ENCODE data around the gene BBLN.

- TF ChIP-seq CTCF (IDR thresholded peaks at IDR 0.05) (no peak), POLR2A (IDR thresholded peaks at IDR 0.05) (no peak)
These were observed 34.3 kb upstream of the BBLN start for GRCh38 chr9:128125580-128126354.
